SK-N-SH (cell line): ENCODE results near the gene TUBD1.
"Not testable (repeated sequence)": the region's sequence is repeated elsewhere in the genome, so short reads cannot be mapped to it uniquely, and the experiment has no call there.

Experiments used
- EP300 ChIP-seq, 2 experiments: IDR thresholded peaks; 2 replicates each; pipeline versions ENCODE4 v1.4.0 to v1.6.1; 2012; ENCODE audit warnings: borderline replicate concordance in 1 of 2, low read depth in 1 of 2, low read length in 1 of 2
- FOSL2 ChIP-seq: IDR thresholded peaks from 2 replicates; pipeline ENCODE4 v1.4.0; 2012; ENCODE audit warnings: low read depth, mild to moderate bottlenecking, moderate library complexity, borderline replicate concordance
- NRF1 ChIP-seq: IDR thresholded peaks from 2 replicates; pipeline ENCODE4 v1.6.1; 2012; ENCODE audit warnings: low read depth, mild to moderate bottlenecking, low read length
- SIN3A ChIP-seq: IDR thresholded peaks from 2 replicates; pipeline ENCODE4 v1.6.1; 2012; ENCODE audit warnings: low read depth, mild to moderate bottlenecking, low read length, moderate library complexity, borderline replicate concordance
- TF ChIP-seq, protein P1 (sequence below): IDR thresholded peaks from 2 replicates; pipeline ENCODE4 v1.6.1; 2012; ENCODE audit warnings: mild to moderate bottlenecking, low read depth, low read length, moderate library complexity
- TF ChIP-seq, protein P2 (sequence below): fragments of 200-600 bp; sonication (generic); IDR thresholded peaks from 2 replicates; pipeline ENCODE4 v1.6.1; 2017; ENCODE audit warnings: antibody characterized with exemption, mild to moderate bottlenecking, moderate library complexity
- TF ChIP-seq, protein P3 (sequence below): fragments of 150-350 bp; IDR thresholded peaks from 2 replicates; pipeline ENCODE4 v1.6.1; 2017; ENCODE audit warnings: antibody characterized with exemption, low read length, low read depth, borderline replicate concordance

DNA sequence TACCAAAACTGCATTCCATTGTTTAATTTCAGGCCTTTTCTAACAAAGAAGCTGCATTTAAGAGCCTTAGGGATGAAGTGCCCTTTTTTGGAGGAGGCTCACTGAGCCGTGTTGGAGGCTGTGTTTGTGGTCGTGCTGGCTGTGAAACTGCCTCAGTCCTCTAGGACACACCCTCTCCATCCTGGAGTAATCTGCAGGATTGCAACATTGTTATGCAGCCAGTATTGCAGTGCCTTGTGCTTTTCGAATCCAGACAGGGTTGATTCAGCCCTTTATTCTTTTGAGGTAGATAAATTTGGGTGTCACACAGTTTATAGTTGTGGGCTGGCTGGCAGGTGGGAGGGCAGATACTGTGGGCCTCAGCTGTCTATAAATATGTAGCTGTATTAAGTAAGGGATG, 38.0 kb upstream of the TUBD1 start:
- TF ChIP-seq, protein P1, sequence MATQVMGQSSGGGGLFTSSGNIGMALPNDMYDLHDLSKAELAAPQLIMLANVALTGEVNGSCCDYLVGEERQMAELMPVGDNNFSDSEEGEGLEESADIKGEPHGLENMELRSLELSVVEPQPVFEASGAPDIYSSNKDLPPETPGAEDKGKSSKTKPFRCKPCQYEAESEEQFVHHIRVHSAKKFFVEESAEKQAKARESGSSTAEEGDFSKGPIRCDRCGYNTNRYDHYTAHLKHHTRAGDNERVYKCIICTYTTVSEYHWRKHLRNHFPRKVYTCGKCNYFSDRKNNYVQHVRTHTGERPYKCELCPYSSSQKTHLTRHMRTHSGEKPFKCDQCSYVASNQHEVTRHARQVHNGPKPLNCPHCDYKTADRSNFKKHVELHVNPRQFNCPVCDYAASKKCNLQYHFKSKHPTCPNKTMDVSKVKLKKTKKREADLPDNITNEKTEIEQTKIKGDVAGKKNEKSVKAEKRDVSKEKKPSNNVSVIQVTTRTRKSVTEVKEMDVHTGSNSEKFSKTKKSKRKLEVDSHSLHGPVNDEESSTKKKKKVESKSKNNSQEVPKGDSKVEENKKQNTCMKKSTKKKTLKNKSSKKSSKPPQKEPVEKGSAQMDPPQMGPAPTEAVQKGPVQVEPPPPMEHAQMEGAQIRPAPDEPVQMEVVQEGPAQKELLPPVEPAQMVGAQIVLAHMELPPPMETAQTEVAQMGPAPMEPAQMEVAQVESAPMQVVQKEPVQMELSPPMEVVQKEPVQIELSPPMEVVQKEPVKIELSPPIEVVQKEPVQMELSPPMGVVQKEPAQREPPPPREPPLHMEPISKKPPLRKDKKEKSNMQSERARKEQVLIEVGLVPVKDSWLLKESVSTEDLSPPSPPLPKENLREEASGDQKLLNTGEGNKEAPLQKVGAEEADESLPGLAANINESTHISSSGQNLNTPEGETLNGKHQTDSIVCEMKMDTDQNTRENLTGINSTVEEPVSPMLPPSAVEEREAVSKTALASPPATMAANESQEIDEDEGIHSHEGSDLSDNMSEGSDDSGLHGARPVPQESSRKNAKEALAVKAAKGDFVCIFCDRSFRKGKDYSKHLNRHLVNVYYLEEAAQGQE: not testable (repeated sequence)
- TF ChIP-seq NRF1; EP300 (IDR thresholded peaks at IDR 0.05; ENCODE audit: borderline replicate concordance in 1 of 2, low read depth in 1 of 2, low read length in 1 of 2); FOSL2; SIN3A: not testable (repeated sequence)
- TF ChIP-seq, protein P2, sequence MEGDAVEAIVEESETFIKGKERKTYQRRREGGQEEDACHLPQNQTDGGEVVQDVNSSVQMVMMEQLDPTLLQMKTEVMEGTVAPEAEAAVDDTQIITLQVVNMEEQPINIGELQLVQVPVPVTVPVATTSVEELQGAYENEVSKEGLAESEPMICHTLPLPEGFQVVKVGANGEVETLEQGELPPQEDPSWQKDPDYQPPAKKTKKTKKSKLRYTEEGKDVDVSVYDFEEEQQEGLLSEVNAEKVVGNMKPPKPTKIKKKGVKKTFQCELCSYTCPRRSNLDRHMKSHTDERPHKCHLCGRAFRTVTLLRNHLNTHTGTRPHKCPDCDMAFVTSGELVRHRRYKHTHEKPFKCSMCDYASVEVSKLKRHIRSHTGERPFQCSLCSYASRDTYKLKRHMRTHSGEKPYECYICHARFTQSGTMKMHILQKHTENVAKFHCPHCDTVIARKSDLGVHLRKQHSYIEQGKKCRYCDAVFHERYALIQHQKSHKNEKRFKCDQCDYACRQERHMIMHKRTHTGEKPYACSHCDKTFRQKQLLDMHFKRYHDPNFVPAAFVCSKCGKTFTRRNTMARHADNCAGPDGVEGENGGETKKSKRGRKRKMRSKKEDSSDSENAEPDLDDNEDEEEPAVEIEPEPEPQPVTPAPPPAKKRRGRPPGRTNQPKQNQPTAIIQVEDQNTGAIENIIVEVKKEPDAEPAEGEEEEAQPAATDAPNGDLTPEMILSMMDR: not testable (repeated sequence)
- TF ChIP-seq, protein P3, sequence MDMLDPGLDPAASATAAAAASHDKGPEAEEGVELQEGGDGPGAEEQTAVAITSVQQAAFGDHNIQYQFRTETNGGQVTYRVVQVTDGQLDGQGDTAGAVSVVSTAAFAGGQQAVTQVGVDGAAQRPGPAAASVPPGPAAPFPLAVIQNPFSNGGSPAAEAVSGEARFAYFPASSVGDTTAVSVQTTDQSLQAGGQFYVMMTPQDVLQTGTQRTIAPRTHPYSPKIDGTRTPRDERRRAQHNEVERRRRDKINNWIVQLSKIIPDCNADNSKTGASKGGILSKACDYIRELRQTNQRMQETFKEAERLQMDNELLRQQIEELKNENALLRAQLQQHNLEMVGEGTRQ: not testable (repeated sequence)
